Activated naive CD4-positive, alpha-beta T cell treated with anti-CD3 and anti-CD28 coated beads, Interleukin-2, amount 50 U/mL, for 24 hours (primary cell): ENCODE measurements around the gene GALNT1.

Source experiments
- H3K27ac Mint-ChIP-seq: one replicate; pipeline ENCODE4 v1.8.0; 2021; ENCODE audit warnings: mild to moderate bottlenecking, mixed read lengths
- H3K27me3 Mint-ChIP-seq: one replicate; pipeline ENCODE4 v1.8.0; 2021; ENCODE audit warnings: mixed read lengths
- H3K36me3 Mint-ChIP-seq: one replicate; pipeline ENCODE4 v1.8.0; 2021; ENCODE audit warnings: mixed read lengths
- H3K4me1 Mint-ChIP-seq: one replicate; pipeline ENCODE4 v1.8.0; 2021; ENCODE audit warnings: mixed read lengths
- H3K4me3 Mint-ChIP-seq: one replicate; pipeline ENCODE4 v1.8.0; 2021; ENCODE audit warnings: mild to moderate bottlenecking, mixed read lengths
- H3K9me3 Mint-ChIP-seq: one replicate; pipeline ENCODE4 v1.8.0; 2021; ENCODE audit warnings: mixed read lengths

Gene GALNT1

DNA sequence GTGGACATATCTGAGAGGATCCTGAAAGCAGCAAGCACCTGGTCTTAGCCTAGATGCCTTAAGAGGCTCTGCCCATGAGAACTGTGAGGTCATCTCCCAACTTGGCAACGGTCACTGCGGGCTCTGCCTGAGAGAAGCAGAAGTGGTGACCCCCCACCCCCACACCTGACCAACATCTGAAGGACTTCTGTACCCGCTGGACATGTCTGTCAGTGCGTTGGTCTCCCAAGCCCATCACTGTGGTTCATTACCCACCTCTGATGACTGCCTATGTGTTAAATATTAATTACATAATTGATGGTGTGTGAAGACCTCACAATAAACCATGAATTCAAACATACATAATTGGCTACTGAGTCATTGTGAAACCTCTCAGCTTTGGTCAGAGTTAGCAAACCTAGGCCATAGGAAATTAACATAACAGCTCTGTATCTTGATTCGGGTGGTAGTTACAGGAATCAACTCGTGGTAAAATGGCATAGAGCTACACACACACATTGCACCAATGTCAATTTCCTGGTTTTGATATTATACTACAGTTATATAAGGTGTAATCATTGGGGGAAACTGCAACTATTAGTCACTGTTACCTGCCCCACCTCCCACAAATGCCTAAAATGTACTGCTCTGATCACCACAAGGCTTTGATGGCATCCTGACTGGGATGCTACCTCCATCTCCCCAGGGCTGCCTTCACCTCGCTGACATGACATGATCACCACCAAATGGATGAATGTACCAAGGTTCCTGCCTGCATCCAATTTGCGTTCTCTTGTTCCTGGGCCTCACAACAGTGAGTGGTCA, 4.3 kb upstream of the GALNT1 start:
- H3K36me3 Mint-ChIP-seq, result no peaks in the 10 kb centered on the region
- H3K27ac Mint-ChIP-seq, result peak overlapping the region; percentile 9
- peaks cover 33% of the 10 kb centered on the region for H3K4me1 Mint-ChIP-seq
- no peaks in the 10 kb centered on the region for H3K9me3 Mint-ChIP-seq
- H3K4me3 Mint-ChIP-seq, result no peak overlapping the region
- peaks cover 3% of the 10 kb centered on the region for H3K27me3 Mint-ChIP-seq

DNA sequence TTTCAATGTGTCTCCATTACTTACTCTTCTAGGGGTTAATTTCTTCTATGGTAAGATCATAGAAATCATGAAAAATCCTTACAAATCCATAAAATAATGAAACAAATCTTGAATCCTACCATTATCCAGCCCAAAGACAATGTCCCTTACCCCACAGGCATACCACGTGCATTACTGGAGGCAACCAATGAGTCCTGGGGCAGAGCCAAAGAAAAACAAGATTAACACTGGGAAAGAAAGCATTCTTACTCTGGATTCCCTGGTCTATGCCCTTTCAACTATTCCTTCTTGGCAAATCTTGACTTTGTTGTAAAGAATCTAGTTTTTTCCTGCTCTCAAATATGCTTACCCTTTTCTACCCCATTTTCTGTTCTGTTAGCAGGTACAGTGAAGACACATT, 3.1 kb upstream of the GALNT1 start:
- H3K36me3 Mint-ChIP-seq, result no peaks in the 10 kb centered on the region
- H3K27me3 Mint-ChIP-seq, result peaks cover 3% of the 10 kb centered on the region
- H3K4me3 Mint-ChIP-seq, result no peak overlapping the region
- H3K4me1 Mint-ChIP-seq, result peaks cover 37% of the 10 kb centered on the region
- no peaks in the 10 kb centered on the region for H3K9me3 Mint-ChIP-seq
- no peak overlapping the region for H3K27ac Mint-ChIP-seq

DNA sequence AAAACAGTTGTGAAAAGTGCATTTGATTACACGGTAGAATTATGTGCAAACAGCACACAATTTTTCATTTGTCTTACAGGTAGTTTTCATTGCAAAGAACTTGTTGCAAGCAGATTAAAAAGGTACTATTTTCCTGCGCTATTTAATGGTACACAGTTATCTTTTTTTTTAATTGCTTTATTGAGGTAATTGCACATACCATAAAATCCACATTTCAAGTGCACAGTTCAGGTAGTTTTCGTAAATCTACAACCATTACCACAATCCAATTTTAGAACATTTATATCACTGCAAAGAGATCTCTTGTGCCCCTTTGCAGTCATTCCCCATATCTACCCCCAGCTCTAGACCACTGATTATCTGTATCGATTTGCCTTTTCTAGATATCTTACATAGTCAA, 2.6 kb upstream of the GALNT1 start:
- Mint-ChIP-seq H3K27me3 (peaks cover 3% of the 10 kb centered on the region), H3K27ac (no peak overlapping the region), H3K36me3 (no peaks in the 10 kb centered on the region), H3K4me3 (no peak overlapping the region), H3K4me1 (peaks cover 35% of the 10 kb centered on the region), H3K9me3 (no peaks in the 10 kb centered on the region)

DNA sequence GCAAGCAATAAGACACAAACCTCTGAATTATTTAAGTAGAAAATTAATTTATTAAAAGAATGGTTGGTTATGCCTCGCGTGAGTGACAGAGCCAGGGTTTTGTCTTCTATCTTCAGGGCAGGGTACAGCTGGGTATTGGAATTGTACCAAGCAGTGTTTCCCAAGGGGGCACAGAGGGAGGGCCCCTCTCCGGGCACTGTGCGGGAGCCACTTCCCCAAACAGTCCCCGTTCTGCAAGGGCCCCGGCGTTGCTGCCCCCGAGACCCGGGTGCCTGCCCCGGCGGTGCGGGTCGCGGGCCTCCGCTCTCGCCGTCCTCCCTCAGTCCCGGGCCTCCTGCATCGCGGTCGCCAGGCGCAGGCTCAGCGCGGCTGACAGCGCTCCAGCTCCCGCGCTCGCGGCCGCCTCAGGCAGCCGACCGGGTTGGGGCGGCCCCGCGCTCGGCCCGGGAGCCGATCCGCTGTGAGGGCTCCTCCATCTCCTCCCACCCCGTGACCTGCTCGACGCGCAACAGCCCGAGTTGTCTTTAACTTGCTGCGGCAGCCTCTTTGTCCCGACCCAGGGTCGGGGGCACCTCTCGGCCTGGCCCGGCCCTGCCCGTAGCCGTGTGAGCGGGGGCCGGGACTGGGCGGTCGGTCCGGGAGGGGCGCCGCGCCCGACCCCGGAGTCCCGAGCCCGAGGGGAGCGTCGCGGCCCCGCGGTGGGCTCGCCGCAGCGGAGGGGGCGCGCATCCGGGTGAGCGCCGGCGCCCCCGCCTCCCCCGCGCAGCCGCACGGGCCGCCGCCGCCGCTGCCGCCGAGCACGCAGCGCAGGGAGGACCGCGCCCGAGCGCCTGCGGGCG, 620 bp upstream of the GALNT1 start:
- peaks cover 42% of the 10 kb centered on the region for H3K4me1 Mint-ChIP-seq
- H3K4me3 Mint-ChIP-seq, result peak overlapping the region; percentile 84
- H3K36me3 Mint-ChIP-seq, result peaks cover 1% of the 10 kb centered on the region
- peak overlapping the region; percentile 31 for H3K27ac Mint-ChIP-seq
- peaks cover 3% of the 10 kb centered on the region for H3K27me3 Mint-ChIP-seq
- no peaks in the 10 kb centered on the region for H3K9me3 Mint-ChIP-seq

DNA sequence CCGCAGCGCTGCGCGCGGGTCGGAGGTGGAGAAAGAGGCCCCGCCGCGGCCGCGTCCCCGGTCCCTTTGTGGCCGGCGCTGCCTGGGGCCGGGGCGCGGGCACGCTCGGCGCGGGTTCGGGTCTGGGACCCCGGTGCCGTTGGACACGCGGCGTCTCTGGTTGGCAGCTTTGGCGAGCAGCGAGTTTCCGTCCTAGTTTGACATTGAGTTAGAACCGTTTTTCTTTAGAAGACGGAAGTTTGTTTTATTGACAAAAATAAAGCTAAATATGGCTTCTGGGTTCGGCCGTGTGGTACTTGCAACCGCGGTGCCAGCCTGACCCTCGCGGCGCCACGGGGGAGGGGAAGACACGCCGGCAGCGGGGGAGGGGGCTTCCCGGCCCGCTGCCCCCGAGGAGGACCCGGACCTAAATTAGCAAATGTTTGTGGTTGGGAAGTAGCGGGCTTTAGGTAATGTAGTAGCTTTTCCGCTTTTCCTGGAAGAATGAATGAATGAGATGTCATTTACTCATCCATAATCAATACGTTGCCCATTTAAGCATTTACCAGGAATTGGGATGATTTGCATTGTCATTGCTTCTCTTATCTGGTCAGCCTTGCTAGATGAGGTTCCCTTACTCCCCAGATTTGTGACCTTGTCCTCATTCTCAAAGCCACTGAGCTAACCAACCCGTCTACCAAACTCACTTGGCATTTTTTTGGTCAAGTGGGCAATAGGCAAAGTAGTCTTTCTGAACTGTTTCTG, 530 bp downstream of the GALNT1 start:
- no peaks in the 10 kb centered on the region for H3K9me3 Mint-ChIP-seq
- peak overlapping the region; percentile 89 for H3K4me3 Mint-ChIP-seq
- peaks cover 1% of the 10 kb centered on the region for H3K27me3 Mint-ChIP-seq
- peaks cover 43% of the 10 kb centered on the region for H3K4me1 Mint-ChIP-seq
- peaks cover 1% of the 10 kb centered on the region for H3K36me3 Mint-ChIP-seq
- H3K27ac Mint-ChIP-seq, result peak overlapping the region; percentile 91

DNA sequence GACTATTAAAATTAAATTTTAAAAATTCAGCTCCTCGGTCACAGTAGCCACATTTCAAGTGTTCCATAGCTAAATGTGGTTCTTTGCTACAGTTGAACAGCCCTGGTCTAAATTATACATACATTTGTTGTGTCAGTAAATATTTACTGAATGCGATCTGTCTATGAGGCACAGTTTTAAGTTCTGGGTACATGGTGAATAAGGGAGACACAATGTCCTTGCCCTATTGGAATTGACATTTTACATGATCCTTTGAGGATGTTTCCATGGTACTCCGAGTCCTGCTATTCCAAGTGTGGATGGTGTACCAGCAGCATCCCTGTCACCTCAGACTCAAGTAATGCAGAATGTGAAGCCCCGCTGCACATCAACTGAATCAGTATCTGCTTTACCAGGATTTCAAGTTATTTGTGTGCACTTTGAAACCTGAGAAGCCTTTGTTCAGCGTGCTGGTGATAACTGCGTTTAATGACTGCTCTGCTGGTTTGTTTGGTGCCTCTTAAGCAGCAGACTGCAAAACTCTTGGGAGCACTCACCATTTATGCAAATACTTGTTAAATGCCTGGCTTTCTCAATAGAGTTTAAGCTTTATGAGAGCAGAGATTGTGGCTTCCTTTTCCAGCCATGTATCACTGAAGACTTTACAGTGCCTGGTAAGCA, 1.5 kb downstream of the GALNT1 start:
- Mint-ChIP-seq H3K27ac (peak overlapping the region; percentile 33), H3K9me3 (no peaks in the 10 kb centered on the region), H3K4me1 (peaks cover 43% of the 10 kb centered on the region), H3K27me3 (peaks cover 1% of the 10 kb centered on the region), H3K4me3 (peak overlapping the region; percentile 89), H3K36me3 (peaks cover 1% of the 10 kb centered on the region)

DNA sequence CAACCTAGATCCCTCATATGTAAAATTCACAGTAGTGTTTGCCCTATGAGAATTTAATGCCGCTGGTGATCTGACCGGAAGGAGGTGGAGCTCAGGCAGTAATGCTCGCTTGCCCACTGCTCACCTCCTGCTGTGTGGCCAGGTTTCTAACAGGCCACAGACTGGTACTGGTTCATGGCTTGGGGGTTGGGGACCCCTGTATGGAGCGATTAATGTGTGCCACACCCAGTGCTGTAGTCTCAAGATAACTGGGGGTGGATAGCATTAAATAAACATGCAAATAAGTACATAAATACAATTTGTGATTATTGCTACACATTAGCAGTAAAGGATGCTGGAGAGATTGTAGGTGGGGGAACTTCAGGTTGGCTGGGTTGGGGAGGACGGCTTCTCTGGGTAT, 3.2 kb downstream of the GALNT1 start:
- Mint-ChIP-seq H3K4me3 (no peak overlapping the region), H3K9me3 (no peaks in the 10 kb centered on the region), H3K27me3 (no peaks in the 10 kb centered on the region), H3K27ac (no peak overlapping the region), H3K36me3 (peaks cover 5% of the 10 kb centered on the region), H3K4me1 (peaks cover 58% of the 10 kb centered on the region)

DNA sequence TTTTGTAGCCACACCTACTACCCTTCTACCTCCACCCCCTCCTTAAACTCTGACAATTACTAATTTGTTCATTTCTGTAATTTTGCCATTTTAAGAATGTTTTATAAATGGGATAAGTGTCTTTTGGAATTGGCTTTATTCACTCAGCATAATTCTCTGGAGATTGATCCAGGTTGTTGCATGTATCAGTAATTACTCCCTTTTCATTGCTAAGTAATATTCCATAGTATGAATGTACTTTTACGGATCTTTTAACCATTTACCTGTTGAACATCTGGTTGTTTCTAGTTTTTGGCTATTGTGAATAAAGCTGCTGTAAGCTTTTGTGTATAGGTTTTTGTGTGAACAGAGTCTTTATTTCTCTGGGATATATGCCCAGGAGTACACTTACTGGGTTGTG, 4.1 kb downstream of the GALNT1 start:
- Mint-ChIP-seq H3K27me3 (no peaks in the 10 kb centered on the region), H3K4me3 (no peak overlapping the region), H3K36me3 (peaks cover 5% of the 10 kb centered on the region), H3K4me1 (peaks cover 61% of the 10 kb centered on the region), H3K27ac (no peak overlapping the region), H3K9me3 (no peaks in the 10 kb centered on the region)

DNA sequence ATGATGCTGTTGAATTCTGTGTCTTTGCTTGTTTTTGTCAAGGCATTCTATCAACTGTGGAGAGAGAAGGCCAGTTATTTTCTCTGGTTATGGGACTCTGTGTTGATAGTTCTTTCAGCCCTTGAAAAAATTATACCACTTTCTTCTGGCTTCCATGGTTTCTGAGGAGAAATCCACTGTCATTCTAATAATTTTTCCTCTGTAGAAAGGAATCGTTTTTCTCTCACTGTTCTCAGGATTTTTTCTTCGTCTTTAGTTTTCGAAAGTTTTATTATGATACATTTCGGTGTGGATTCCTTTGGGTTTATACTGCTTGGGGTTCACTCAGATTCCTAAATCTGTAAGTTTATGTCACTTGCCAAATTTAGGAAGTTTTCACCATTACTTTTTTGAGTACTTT, 6.6 kb downstream of the GALNT1 start:
- Mint-ChIP-seq H3K36me3 (peaks cover 5% of the 10 kb centered on the region), H3K27me3 (no peaks in the 10 kb centered on the region), H3K4me3 (no peak overlapping the region), H3K9me3 (no peaks in the 10 kb centered on the region), H3K27ac (no peak overlapping the region), H3K4me1 (peaks cover 53% of the 10 kb centered on the region)

DNA sequence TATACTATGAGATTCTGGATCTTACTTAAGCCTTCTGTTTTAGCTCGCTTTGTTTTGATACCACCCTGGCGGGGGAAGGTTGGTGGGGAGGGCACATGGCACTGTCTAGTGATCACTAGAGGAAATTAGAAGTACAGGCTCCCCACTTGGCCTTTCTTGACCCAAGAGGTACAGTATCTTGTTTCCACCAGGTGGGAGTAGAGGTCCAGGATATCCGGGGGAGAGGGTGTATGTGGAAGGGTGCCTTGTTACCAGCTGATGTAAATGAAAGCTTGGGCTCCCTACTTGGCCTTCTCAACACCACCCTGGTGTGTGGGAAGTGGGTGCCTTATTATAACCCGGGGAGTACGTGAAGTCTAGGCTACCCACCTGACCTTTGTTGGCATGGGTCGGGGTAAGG, 7.5 kb downstream of the GALNT1 start:
- H3K27ac Mint-ChIP-seq, result no peak overlapping the region
- H3K36me3 Mint-ChIP-seq, result peaks cover 5% of the 10 kb centered on the region
- H3K27me3 Mint-ChIP-seq, result no peaks in the 10 kb centered on the region
- H3K4me3 Mint-ChIP-seq, result no peak overlapping the region
- H3K4me1 Mint-ChIP-seq, result peaks cover 47% of the 10 kb centered on the region
- no peaks in the 10 kb centered on the region for H3K9me3 Mint-ChIP-seq

DNA sequence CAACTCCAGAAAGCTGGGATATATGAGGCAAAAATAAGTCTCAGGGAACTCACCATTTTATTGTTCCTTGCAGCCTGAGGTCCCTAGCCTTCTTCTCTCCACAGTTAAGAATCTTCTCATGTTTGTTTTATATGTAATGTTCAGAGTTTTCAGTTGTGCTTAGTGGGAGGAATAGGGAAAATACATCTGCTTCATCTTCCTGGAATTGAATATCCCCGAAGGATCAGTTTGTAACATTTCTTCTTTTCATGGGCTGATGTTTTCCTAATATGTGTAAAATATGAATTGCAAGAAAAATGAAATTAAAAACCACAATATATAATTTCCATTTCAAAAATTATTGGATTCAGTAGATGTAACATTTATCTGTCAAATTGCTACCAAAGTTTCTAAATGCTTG, 8.0 kb downstream of the GALNT1 start:
- H3K27ac Mint-ChIP-seq, result no peak overlapping the region
- H3K4me1 Mint-ChIP-seq, result peaks cover 49% of the 10 kb centered on the region
- no peaks in the 10 kb centered on the region for H3K27me3 Mint-ChIP-seq
- no peak overlapping the region for H3K4me3 Mint-ChIP-seq
- no peaks in the 10 kb centered on the region for H3K9me3 Mint-ChIP-seq
- H3K36me3 Mint-ChIP-seq, result peaks cover 3% of the 10 kb centered on the region

DNA sequence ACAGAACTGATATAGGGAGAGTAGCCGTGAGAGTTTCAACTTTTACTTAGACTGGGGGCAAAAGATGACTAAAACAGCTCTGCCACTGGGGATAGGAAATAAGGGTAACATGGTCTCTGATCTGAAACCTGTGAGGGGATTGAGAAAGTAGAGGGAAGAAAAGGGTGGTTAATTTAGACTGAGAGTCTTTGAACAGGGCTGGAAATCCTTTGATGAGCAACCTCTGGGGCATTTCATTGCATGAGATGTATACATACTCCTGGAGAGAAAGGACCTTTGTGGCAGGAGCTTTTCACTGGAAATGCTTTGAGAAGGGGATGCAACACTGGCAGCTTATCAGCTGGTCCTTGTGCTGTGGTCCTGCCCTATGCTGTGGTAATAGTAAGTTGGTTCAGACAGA, 9.4 kb downstream of the GALNT1 start:
- Mint-ChIP-seq H3K9me3 (no peaks in the 10 kb centered on the region), H3K36me3 (peaks cover 3% of the 10 kb centered on the region), H3K4me3 (no peak overlapping the region), H3K4me1 (peaks cover 51% of the 10 kb centered on the region), H3K27me3 (no peaks in the 10 kb centered on the region), H3K27ac (no peak overlapping the region)

DNA sequence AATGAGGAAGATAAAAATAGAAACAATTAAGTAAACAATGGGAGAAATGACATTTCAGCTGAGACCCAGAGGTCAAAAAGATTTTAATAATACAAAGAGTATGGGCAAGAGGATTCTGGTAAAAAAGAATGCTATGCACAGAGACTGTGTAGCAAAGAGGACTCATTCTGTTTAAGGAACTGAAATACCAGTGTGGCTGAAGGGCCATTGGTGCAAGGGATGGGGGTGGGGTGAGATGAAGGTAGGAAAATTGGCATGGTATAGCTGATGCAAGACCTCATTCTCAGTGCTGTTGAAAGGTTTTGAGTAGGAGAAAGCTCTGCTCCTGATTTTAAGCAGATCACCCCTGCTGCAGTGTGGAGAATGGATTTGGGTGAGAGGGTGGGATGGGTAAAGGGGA, 10.8 kb downstream of the GALNT1 start:
- Mint-ChIP-seq H3K4me3 (no peak overlapping the region), H3K27me3 (no peaks in the 10 kb centered on the region), H3K9me3 (no peaks in the 10 kb centered on the region), H3K27ac (no peak overlapping the region), H3K4me1 (peaks cover 52% of the 10 kb centered on the region), H3K36me3 (peaks cover 3% of the 10 kb centered on the region)

DNA sequence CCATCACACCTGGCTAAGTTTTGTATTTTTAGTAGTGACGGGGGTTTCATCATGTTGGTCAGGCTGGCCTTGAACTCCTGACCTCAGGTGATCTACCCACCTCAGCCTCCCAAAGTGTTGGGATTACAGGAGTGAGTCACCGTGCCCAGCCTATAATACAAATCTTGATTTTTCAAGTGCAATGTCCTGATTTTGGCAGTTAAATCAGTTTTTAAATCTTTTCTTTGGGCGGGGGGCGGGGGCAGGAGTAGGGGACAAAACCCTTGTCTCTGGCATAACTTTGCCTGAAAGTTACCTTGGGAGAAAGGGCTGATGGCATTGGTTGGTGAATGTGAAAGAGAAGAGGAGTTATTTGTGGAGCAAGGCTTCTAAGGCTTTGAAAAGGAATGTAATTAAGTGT, 12.3 kb downstream of the GALNT1 start:
- peaks cover 7% of the 10 kb centered on the region for H3K36me3 Mint-ChIP-seq
- no peak overlapping the region for H3K4me3 Mint-ChIP-seq
- peaks cover 36% of the 10 kb centered on the region for H3K4me1 Mint-ChIP-seq
- no peak overlapping the region for H3K27ac Mint-ChIP-seq
- no peaks in the 10 kb centered on the region for H3K9me3 Mint-ChIP-seq
- H3K27me3 Mint-ChIP-seq, result no peaks in the 10 kb centered on the region

DNA sequence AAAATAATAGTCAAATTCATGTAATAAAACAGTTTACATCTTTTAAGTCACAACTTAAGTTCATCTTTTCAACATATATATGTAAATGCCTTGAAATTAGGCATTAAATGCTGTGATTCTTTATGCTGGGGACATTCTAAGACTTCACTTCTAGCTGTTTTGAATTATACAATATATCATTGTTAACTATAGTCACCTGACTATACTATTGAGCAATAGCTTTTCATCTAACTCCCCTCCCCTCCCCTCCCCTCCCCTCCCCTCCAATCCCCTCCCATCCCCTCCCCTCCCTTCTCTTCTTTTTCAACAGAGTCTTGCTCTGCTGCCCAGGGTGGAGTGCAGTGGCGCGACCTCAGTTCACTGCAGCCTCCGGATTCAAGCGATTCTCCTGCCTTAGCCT, 16.2 kb downstream of the GALNT1 start:
- Mint-ChIP-seq H3K27me3 (no peaks in the 10 kb centered on the region), H3K4me3 (no peak overlapping the region), H3K27ac (no peak overlapping the region), H3K4me1 (peaks cover 24% of the 10 kb centered on the region), H3K9me3 (peaks cover 27% of the 10 kb centered on the region), H3K36me3 (peaks cover 38% of the 10 kb centered on the region)
